Measurements from ENCODE around the gene SPPL3.

SPPL3 gene

GRCh38 chr12:120754792-120755191, 149.4 kb downstream of the SPPL3 start:
- H3K4me3 ChIP-seq (replicated peaks; ENCODE audit: insufficient read depth, low read length): no peak overlapping the region
- no peaks in the 10 kb centered on the region for H3K27me3 ChIP-seq (ENCODE audit: insufficient read depth, poor library complexity, severe bottlenecking)
- TF ChIP-seq GABPA (IDR thresholded peaks at IDR 0.05; ENCODE audit: low read depth) (no peak), SPI1 (IDR thresholded peaks at IDR 0.05; ENCODE audit: borderline replicate concordance, low read depth) (no peak), REST (IDR thresholded peaks at IDR 0.05; ENCODE audit: insufficient replicate concordance, low read depth) (no peak), CTCF (IDR thresholded peaks at IDR 0.05; ENCODE audit: insufficient read depth, low read length) (no peak), POLR2AphosphoS5 (IDR thresholded peaks at IDR 0.05; ENCODE audit: low read depth) (no peak)
- no peak overlapping the region for H3K27ac ChIP-seq (replicated peaks)
- DNase-seq (ENCODE audit: low read depth in 1 of 2, low spot score in 1 of 2): no peak

- H3K27ac ChIP-seq (replicated peaks): no peak overlapping the region
- DNase-seq (ENCODE audit: low read depth in 1 of 2, low spot score in 1 of 2): no peak
- H3K27me3 ChIP-seq (ENCODE audit: insufficient read depth, poor library complexity, severe bottlenecking): no peaks in the 10 kb centered on the region
- H3K4me3 ChIP-seq (replicated peaks; ENCODE audit: insufficient read depth, low read length): no peak overlapping the region
- no peak for TF ChIP-seq REST (IDR thresholded peaks at IDR 0.05; ENCODE audit: insufficient replicate concordance, low read depth)
- TF ChIP-seq GABPA (IDR thresholded peaks at IDR 0.05; ENCODE audit: low read depth): no peak
- no peak for TF ChIP-seq CTCF (IDR thresholded peaks at IDR 0.05; ENCODE audit: insufficient read depth, low read length)
Observed at GRCh38 chr12:120751389-120751788, 152.8 kb downstream of the SPPL3 start.

GRCh38 chr12:120750806-120751205, 153.4 kb downstream of the SPPL3 start:
- DNase-seq (ENCODE audit: low read depth in 1 of 2, low spot score in 1 of 2): no peak
- no peak overlapping the region for H3K4me3 ChIP-seq (replicated peaks; ENCODE audit: insufficient read depth, low read length)

More at GRCh38 chr12:120750806-120751205, 153.4 kb downstream of the SPPL3 start:
- H3K27me3 ChIP-seq (ENCODE audit: insufficient read depth, poor library complexity, severe bottlenecking): no peaks in the 10 kb centered on the region
- TF ChIP-seq CTCF (IDR thresholded peaks at IDR 0.05; ENCODE audit: insufficient read depth, low read length) (no peak), POLR2AphosphoS5 (IDR thresholded peaks at IDR 0.05; ENCODE audit: low read depth) (no peak), SPI1 (IDR thresholded peaks at IDR 0.05; ENCODE audit: borderline replicate concordance, low read depth) (no peak), REST (IDR thresholded peaks at IDR 0.05; ENCODE audit: insufficient replicate concordance, low read depth) (no peak), GABPA (IDR thresholded peaks at IDR 0.05; ENCODE audit: low read depth) (no peak)
- no peak overlapping the region for H3K27ac ChIP-seq (replicated peaks)

Measured in HL-60 (cell line).